Stimulated activated CD4-positive, alpha-beta T cell treated with anti-CD3 and anti-CD28 coated beads, TNF-alpha, amount 100 ng/mL, for 1 hour (primary cell): ENCODE data around the gene SNX13.
A peak's percentile ranks its signal among the peaks of the same experiment; 100 is the strongest.

Experiments used
- DNase-seq, 3 donors: peaks; one replicate each; pipeline ENCODE4 v3.0.0-alpha.2; 2020; ENCODE audit warnings: low read depth in 3 of 3, low spot score in 1 of 3

Gene SNX13, protein sequence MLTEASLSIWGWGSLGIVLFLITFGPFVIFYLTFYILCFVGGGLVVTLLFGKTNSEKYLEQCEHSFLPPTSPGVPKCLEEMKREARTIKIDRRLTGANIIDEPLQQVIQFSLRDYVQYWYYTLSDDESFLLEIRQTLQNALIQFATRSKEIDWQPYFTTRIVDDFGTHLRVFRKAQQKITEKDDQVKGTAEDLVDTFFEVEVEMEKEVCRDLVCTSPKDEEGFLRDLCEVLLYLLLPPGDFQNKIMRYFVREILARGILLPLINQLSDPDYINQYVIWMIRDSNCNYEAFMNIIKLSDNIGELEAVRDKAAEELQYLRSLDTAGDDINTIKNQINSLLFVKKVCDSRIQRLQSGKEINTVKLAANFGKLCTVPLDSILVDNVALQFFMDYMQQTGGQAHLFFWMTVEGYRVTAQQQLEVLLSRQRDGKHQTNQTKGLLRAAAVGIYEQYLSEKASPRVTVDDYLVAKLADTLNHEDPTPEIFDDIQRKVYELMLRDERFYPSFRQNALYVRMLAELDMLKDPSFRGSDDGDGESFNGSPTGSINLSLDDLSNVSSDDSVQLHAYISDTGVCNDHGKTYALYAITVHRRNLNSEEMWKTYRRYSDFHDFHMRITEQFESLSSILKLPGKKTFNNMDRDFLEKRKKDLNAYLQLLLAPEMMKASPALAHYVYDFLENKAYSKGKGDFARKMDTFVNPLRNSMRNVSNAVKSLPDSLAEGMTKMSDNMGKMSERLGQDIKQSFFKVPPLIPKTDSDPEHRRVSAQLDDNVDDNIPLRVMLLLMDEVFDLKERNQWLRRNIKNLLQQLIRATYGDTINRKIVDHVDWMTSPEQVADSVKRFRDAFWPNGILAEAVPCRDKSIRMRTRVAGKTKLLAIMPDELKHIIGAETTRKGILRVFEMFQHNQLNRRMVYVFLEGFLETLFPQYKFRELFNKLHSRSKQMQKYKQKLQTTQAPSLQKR

GRCh38 chr7:17940302-17940883 lies at the start of gene SNX13:
SNX13 (minus strand) TSS chr7:17940494; CDS start chr7:17940295, 199 bp downstream.
- DNase-seq, result peak; percentile 63 to 79 (median 74)

- DNase-seq, result no peak
Observed at GRCh38 chr7:17989546-17989945, 49.3 kb upstream of the SNX13 start.

- DNase-seq, result no peak
Observed at GRCh38 chr7:17988858-17989257, 48.6 kb upstream of the SNX13 start.

DNA sequence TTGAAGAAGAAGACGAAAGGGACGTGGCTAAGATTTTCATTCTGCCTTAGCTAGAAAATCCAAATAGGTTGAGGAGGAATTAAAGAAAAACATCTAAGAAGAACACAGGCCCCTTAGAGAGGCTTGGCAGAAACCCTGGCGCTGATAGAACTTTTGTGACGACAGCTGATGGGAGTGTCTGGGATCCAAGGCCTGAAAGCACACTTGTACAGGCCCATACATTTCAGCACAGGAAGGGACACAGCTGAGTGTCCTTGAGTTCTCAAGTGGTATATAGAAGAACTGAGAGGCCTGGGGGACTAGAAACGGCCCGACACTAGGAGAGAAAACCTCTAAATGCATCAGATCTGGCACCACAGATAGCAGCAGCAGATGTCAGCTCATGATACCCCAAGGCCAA lies 47.8 kb upstream of the SNX13 start:
- DNase-seq, result no peak

- DNase-seq, result no peak
Observed at GRCh38 chr7:17986851-17987250, 46.6 kb upstream of the SNX13 start.

- no peak for DNase-seq
Observed at GRCh38 chr7:17985473-17986239, 45.4 kb upstream of the SNX13 start.

- no peak for DNase-seq
Observed at GRCh38 chr7:17984288-17984687, 44.0 kb upstream of the SNX13 start.

- no peak for DNase-seq
Observed at GRCh38 chr7:17983221-17984062, 43.1 kb upstream of the SNX13 start.

DNA sequence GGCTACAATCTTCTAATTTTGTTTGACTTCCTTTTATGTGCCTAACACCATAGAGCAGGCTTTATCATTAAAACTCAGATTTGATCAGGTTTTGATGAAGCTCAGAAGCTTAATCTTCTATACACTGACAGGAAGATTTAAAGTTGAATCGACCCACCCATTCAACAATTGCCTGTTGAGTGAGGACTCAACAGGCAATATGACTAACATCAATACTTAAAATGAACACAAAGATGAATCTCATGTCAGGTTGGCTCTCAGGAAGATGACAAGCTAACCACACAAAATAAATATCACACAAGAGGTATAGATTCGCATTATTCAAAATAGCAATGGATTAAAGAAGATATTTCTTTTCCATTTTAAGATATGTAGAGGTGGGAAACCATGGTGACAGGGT lies 36.7 kb upstream of the SNX13 start:
- DNase-seq, result no peak

DNA sequence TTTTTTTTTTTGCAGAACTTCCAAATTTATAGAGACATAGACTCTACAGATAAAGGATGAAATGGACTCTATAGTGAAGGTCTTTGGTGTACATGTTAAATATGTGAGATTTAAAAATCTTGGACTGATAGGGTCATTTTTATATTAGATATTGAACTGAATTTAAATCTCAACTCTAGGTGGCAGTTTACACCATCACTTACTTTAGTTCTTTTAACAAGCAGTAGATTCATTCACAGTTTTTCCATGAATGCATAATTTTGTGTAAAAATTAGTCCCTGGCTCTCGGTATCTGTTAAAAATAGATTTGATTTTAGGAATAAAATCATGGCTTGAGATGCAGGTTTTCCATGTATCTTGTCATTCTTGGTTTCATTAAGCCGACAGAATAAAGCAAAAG lies 31.1 kb upstream of the SNX13 start:
- no peak for DNase-seq

DNA sequence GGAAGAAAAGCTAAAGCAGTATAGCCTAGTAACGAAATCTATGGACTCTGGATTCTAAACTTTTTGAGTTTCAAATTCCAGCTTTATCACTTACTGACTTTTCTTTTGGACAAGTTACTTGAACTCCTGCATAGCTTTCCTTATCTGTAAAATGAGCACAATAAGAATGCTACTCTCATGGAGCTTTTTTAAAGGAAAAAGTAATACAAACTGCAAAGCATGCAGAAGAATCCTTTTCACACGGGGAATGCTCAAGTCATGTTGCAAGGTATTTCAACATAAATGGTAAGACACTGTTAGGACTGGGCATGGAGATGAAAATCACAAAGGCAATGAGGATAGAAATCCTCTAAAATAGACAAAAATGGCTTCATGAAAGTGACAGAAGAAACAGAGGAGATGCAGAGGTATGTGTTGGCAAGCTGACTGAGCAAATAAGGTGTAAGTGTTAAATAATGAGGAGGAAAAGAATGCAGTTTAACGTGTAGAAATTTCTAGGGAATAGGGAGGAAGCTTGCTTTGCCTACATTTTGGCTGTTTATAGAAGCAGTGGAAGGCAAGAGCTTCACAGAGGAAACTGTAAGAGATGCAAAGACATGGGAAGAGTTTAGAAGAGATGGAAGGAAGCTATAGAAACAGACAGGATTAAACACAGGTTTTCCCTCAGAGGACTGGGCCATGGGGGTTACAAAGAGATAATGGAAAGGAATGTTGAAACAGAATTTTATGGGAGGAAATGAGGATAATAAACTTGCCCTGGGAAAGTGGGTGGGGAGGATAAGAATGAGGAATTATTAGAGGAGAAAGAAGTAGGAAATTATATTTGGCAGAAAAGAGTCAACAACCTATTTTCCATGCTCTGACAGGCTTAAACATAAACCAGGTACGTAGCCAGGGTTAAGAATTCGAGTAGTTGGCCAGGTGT lies 28.8 kb upstream of the SNX13 start:
- no peak for DNase-seq

DNA sequence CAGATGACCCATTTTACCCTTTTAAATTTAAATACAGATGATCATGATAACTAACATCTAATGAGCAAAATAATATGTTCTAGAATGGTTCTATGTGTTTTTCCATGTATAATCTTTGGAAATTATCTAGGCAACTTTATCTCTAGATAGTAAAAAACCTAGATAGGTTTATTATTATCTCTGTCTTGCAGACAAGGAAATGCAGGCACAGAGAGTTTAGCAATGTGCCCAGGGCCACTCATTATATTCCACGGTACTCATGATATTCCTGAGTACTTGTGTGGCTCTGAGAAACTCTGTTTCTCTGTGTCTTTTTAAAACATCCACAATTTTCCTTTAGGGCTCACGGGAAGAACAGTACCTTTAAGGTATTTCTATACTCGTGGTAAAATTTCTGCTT lies 26.4 kb upstream of the SNX13 start:
- no peak for DNase-seq

DNA sequence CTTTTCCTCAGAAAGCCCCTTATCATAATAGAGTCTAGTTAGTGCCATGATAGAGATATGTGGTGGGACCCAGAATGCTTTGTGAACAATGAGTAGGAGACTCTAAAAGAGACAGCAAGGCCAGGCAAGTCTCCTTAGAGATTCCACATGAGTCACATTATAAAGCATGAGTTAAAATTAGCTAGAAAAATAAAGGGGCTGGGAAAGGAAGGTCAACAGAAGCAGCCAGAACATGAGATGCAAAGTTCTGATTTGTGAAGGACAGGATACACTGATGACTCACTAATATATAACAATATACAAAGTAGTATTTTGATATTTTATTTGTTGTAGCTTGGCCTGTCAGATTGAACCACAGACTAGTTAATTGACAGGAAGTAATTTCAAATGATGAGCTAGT lies 25.3 kb upstream of the SNX13 start:
- DNase-seq, result no peak

DNA sequence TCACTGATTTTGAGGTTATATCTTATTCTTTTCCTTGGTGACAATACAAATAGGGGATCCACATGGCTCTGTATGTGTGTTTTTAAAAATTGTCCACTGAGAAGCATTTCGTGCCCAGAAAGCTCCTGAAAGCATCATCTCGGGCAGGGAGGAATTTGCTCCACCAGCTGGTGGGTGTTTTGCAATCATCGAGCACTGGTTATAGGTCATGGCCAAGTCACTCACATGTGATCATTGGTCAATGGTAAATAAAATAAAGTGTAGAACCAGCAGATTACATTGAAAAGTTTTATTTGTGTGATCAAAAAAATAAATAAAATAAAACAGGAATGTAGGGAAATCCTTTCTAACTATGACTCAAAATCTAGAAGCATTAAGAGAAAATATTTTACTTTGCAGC lies 23.0 kb upstream of the SNX13 start:
- no peak for DNase-seq

DNA sequence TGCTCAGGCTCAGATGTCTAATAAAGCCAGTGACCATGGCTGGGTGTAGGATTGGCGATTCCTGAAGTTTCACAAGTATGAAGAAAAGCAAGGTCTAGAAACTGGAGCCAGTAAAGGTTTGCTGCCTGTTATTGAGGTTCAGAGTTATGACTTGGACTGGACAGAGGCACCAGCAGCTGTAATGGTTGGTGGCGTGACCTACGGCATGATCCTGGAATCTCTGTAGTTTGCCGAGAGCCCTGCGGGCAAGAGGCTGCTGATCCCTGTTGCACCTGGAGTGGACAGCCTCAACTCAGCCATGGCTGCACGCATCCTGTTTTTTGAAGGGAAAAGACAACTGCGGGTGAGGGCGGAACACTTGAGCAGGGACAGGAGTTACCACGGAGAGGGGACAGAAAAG lies 22.4 kb upstream of the SNX13 start:
- DNase-seq, result no peak

DNA sequence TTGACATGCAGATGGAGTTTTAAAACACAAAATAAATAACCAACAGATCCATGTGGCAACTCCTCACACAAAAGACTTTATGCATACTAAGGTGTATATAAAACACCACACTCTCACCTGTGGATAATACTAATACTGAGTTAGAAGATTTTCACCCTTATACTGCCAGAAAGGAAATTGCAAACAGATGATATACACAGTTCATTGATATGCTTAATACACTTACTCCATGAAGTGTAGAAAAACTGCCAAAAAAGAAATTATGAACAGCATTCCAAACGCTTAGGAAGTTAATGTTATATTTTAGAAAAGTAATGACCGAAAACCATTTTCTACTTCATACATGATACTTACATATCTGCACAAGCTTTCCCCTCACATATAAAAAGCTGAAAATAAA lies 17.6 kb upstream of the SNX13 start:
- no peak for DNase-seq

DNA sequence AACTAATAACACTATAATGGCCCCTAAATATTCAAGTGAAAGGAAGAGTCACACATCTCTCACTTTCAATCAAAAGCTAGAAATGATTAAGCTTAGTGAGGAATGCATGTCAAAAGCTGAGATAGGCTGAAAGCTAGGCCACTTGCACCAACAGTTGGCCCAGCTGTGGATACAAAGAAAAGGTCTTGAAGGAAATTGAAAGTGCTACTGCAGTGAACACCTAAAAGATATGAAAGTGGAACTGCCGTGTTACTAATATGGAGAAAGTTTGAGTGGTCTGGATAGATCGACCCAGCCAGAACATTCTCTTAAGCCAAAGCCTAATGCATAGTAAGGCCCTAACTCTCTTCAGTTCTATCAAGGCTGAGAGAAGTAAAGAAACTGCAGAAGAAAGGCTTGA lies 12.1 kb upstream of the SNX13 start:
- no peak for DNase-seq

GRCh38 chr7:17951742-17952254 lies 11.5 kb upstream of the SNX13 start:
- DNase-seq, result no peak
